NCI-H1694 (cell line): Measurements from ENCODE around the gene WIPF1.
A peak's percentile ranks its signal among the peaks of the same experiment; 100 is the strongest.

Experiments
- DNase-seq: peaks from one replicate; lab custom pipeline; 2025; lab: John Stamatoyannopoulos, UW

WIPF1 gene

GRCh38 chr2:174595116-174595809 is 2.3 kb downstream of the WIPF1 start:
- no peak for DNase-seq

GRCh38 chr2:174594456-174594855 is 3.1 kb downstream of the WIPF1 start:
- no peak for DNase-seq

GRCh38 chr2:174593574-174594203 is 3.9 kb downstream of the WIPF1 start:
- no peak for DNase-seq

GRCh38 chr2:174593041-174593440 is 4.6 kb downstream of the WIPF1 start:
- DNase-seq = no peak

- DNase-seq = no peak
Observed at GRCh38 chr2:174591740-174592139, 5.9 kb downstream of the WIPF1 start.

- DNase-seq = no peak
Observed at GRCh38 chr2:174590928-174591648, 6.5 kb downstream of the WIPF1 start.

- DNase-seq = no peak
Observed at GRCh38 chr2:174590346-174590745, 7.3 kb downstream of the WIPF1 start.

- DNase-seq = no peak
Observed at GRCh38 chr2:174589334-174589733, 8.3 kb downstream of the WIPF1 start.

- no peak for DNase-seq
Observed at GRCh38 chr2:174588463-174588862, 9.1 kb downstream of the WIPF1 start.

- no peak for DNase-seq
Observed at GRCh38 chr2:174587579-174587978, 10.0 kb downstream of the WIPF1 start.

- DNase-seq = no peak
Observed at GRCh38 chr2:174586418-174587295, 10.9 kb downstream of the WIPF1 start.

GRCh38 chr2:174585657-174586252 is 11.8 kb downstream of the WIPF1 start:
- no peak for DNase-seq

GRCh38 chr2:174585146-174585545 is 12.5 kb downstream of the WIPF1 start:
- DNase-seq = no peak

- DNase-seq = no peak
Observed at GRCh38 chr2:174581491-174581890, 16.1 kb downstream of the WIPF1 start.

GRCh38 chr2:174580951-174581350 is 16.7 kb downstream of the WIPF1 start:
- no peak for DNase-seq

GRCh38 chr2:174577967-174578589 is 19.5 kb downstream of the WIPF1 start:
- DNase-seq = peak; percentile 28

GRCh38 chr2:174575124-174575776 is 22.4 kb downstream of the WIPF1 start:
- DNase-seq = no peak

GRCh38 chr2:174574657-174575056 is 22.9 kb downstream of the WIPF1 start:
- no peak for DNase-seq

- DNase-seq = no peak
Observed at GRCh38 chr2:174573621-174574081, 24.0 kb downstream of the WIPF1 start.

- no peak for DNase-seq
Observed at GRCh38 chr2:174572556-174572955, 25.0 kb downstream of the WIPF1 start.
